HG02884 (cell line): ENCODE results near the gene IQCK.

Source experiments
- ATAC-seq: cut with Tn5 transposase; IDR thresholded peaks from one replicate; pipeline ENCODE4 v1.9.1; 2021; ENCODE audit warnings: mild to moderate bottlenecking, moderate library complexity; ENCODE audit not compliant: unreplicated experiment

IQCK gene

GRCh38 chr16:19698480-19699465, 19.3 kb upstream of the IQCK start:
- no peak for ATAC-seq

- no peak for ATAC-seq
These were observed 18.6 kb upstream of the IQCK start for GRCh38 chr16:19699472-19699871.

GRCh38 chr16:19700319-19700781, 17.7 kb upstream of the IQCK start:
- ATAC-seq = no peak

GRCh38 chr16:19701091-19701490, 17.0 kb upstream of the IQCK start:
- no peak for ATAC-seq

GRCh38 chr16:19703172-19703889, 14.7 kb upstream of the IQCK start:
- ATAC-seq = no peak

GRCh38 chr16:19704321-19705145, 13.5 kb upstream of the IQCK start:
- no peak for ATAC-seq

GRCh38 chr16:19705146-19705501, 12.9 kb upstream of the IQCK start:
- ATAC-seq = no peak

- no peak for ATAC-seq
These were observed 12.2 kb upstream of the IQCK start for GRCh38 chr16:19705843-19706242.

GRCh38 chr16:19706846-19707245, 11.2 kb upstream of the IQCK start:
- ATAC-seq = no peak

- ATAC-seq = no peak
These were observed 10.3 kb upstream of the IQCK start for GRCh38 chr16:19707569-19708295.

GRCh38 chr16:19708296-19709205, 9.5 kb upstream of the IQCK start:
- ATAC-seq = no peak

- ATAC-seq = no peak
These were observed 8.5 kb upstream of the IQCK start for GRCh38 chr16:19709381-19710136.

- no peak for ATAC-seq
These were observed 7.7 kb upstream of the IQCK start for GRCh38 chr16:19710191-19710908.

- no peak for ATAC-seq
These were observed 7.0 kb upstream of the IQCK start for GRCh38 chr16:19710991-19711545.

GRCh38 chr16:19711643-19712042, 6.4 kb upstream of the IQCK start:
- ATAC-seq = no peak

- no peak for ATAC-seq
These were observed 5.5 kb upstream of the IQCK start for GRCh38 chr16:19712418-19713058.

GRCh38 chr16:19713697-19714096, 4.4 kb upstream of the IQCK start:
- no peak for ATAC-seq
